ENCODE data around the gene SHISAL1.

The SHISAL1 gene

DNA sequence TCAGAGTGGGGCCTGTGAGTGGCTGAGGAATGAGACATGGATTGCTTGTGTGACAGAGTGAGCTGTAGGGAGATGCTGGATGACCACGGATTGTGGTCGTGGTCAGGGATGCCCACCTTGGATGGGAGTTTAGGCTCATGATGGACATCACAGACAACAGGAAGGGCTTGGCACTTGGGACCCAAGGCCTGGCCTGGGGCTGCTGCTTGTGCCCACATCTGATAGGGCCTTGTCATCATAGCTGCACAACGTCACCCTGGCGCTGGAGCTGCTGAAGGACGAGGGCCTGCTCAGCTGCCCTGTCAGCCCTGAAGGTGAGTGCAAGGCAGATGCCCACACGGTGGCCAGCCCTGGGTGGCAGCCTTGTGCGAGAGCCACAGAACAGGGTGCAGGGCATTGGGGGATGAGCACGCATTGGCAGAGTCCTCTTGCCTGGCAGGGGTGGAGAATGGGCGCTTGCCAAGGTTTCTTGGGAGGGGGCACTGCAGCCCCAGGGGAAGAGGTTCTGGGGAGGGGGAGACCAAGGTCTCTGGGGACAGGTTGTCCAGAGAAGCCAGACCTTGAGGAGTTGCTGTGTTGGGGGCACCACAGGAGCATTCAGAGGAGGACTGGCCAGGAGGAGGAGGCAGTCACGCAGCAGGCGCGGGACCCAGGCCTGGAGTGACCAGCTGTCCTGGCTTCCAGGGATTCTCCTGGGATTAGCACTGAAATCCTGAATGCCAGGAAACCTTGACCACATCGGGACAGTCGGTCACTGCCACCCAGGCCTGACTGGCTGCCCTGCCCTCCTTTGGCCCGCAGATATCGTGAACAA lies 107.0 kb downstream of the SHISAL1 start:
- no peak for DNase-seq

DNA sequence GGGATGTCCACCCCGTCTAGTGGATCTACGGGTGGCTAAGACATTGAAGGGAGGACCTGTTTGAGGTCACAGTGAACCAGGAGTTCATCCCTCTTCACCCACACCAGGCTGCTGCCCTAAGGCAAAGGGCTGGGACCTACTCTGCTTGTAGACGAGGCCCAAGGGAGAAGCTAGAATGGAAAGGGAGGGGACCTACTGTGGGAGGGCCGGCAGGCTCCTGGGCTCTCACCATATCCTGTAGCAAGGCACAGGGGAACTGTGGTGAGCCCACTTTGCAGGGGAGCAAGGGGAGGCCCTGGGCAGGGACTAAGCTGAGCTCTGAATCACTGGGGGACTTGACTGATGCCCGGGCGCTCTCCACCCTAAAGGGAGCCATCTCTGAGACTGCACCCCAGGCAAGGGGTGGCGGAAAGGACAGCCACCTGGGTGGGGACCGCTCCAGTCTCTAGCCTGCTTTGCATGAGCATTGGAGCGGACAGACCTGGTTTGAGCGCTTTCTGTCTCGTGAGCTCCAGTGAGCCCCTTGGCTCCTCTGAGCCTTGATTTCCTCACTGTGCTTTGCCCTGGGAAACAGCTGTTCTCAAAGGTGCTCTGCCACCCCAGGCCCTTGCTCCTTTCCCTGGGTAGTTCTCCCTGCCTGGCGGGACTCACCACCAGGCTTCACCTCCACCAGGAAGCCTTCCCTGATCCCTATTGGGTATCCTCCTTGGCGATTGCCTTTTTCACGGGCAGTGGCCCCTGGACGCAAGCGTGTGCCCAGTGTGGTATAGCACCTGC lies 107.8 kb downstream of the SHISAL1 start:
- DNase-seq: no peak

GRCh38 chr22:44203203-44203602 lies 109.5 kb downstream of the SHISAL1 start:
- no peak for DNase-seq

GRCh38 chr22:44202261-44202789 lies 110.4 kb downstream of the SHISAL1 start:
- no peak for DNase-seq

DNA sequence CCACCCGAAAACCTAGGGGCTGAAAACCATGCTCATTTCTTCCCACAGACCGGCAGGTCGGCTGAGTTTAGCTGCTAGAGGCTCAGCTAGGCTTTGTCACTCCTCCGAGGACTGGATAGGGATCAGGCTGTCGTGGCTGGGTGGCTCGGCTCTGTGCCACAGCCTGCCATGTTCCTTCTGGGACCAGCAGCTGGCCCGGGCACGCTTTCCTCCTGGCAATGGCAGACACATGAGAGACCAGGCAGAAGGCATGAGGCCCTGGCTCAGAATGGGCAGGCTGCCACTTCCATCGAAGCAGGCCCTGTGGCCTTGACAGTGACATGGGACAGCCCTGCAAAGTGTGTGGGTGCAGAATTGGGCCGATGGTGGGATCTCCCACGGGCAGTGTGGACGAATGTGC lies 111.1 kb downstream of the SHISAL1 start:
- DNase-seq: no peak

DNA sequence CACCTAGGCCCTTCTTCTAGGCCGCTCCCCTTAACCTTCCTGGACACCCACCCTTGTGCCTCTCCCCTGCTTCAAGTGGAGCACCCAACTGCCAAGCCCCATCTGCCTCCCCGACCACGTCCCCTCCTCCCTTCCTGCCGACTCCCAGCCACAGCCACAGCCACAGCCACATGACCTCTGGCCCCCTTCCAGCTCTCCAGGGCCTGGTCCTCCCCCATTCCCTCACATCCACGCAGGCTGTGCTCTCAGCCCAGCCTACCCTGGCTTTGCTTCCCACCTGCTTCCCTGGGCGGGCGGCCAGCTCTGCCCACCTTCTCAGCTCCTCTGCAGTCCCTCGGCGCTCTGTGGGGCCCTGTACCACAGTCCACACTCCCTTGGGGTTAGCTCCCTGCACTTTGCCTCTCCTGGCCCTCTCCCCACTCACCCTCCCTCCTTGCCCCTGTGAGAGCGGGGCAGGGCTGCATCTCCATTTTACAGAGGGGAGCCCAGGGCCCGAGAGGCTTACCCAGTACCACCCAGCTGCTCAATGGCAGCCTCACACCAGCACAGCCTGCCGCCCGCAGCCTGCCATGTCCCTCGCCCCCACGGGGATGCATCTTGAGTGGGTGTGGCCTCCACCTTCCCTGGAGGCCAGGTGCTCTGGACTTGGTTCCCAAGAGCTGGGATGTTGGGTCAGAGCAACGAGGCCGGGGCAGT lies 111.7 kb downstream of the SHISAL1 start:
- no peak for DNase-seq

- no peak for DNase-seq
Measured at GRCh38 chr22:44200451-44200850, 112.3 kb downstream of the SHISAL1 start.

- no peak for DNase-seq
Measured at GRCh38 chr22:44199866-44200265, 112.9 kb downstream of the SHISAL1 start.

DNA sequence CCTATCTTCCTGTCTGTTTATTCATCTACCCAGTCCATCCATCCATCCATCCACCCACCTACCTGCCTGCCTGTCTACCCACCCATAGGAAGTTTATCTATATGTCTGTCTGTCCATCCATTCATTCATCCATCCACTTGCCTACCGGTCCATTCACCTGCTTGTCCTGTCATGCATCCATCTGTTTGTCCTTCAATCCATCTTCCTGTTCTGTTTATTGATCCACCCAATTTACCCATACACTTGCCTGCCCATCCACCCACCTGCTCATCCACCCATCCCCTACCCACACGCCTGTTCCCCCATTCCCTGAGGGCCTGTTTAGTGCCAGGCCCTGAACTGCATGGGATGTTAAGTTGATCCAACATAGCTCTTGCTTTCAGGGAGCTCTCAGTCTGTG lies 113.6 kb downstream of the SHISAL1 start:
- no peak for DNase-seq

DNA sequence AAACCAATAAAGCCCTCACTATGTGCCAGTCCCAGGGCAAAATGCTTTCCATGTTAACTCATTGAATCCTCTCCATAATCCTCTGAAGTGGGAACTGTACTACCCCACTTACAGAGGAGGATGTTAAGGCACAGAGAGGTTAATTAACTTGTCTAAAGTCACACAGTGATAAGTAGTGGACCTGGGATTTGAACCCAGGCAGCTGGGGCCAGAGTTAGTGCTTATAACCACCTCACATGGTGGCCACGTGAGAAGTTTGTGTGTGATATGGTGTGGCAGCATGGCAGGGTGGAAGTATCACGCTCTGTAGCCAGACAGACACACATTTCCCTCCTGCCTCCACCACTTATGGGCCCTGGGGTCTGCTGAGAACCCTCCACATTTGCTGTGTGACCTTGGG lies 115.5 kb downstream of the SHISAL1 start:
- DNase-seq: no peak

- no peak for DNase-seq
Measured at GRCh38 chr22:44196731-44197131, 116.0 kb downstream of the SHISAL1 start.

- DNase-seq: no peak
Measured at GRCh38 chr22:44196241-44196640, 116.5 kb downstream of the SHISAL1 start.

DNA sequence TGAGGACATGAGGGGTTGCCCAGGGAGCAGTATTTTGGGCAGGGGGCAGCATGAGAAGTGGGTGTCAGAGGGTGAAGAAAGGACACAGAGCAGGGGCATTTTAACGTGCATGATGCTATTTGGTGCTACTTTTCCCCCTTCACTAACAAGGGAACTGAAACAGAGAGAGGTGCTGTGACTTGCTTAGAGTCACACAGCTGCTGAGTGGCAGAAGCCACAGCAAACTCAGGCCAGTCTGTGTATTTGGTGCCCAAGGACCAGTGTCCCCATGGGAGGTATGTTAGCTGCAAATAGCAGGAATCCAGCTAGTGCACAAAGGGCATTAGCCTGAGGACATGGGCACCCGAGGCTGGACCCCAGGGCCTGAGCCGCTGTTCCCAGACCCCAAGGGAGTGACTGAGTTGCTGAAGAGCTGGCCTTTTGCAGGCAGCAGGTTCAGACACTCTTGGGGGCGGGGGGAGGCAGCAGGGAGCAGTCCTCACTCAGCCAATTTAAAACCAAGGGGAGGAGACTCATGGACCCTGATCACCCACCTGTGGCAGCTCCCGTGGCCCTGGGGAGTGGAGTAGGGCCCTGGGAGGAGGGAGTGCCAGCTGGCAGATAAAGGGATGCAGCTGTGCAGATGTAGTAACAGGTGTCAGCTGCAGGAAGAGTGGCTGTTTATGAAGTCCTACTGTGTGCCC lies 117.4 kb downstream of the SHISAL1 start:
- DNase-seq: no peak

- DNase-seq: no peak
Measured at GRCh38 chr22:44194569-44194968, 118.2 kb downstream of the SHISAL1 start.
